SK-N-MC (cell line): Measurements from ENCODE around the gene DIAPH2.

Source experiments
- EZH2 ChIP-seq: fragments of 200-600 bp; sonication (generic); IDR thresholded peaks from one replicate; pipeline ENCODE4 v1.6.1; 2017; ENCODE audit warnings: antibody characterized with exemption
- POLR2AphosphoS5 ChIP-seq: IDR thresholded peaks from 2 replicates; pipeline ENCODE4 v1.6.1; 2012; ENCODE audit warnings: mild to moderate bottlenecking, low read depth, low read length, borderline replicate concordance

- no peak for TF ChIP-seq POLR2AphosphoS5
- TF ChIP-seq EZH2, result no peak
These were observed 943.7 kb downstream of the DIAPH2 start for GRCh38 chrX:97628326-97628725.
